DMS79 treated with DMSO at 0.1 percent for 48 hours (cell line): ENCODE data around the gene POLR1G.
"Not testable (repeated sequence)": the region's sequence is repeated elsewhere in the genome, so short reads cannot be mapped to it uniquely, and the experiment has no call there.

Experiments used
- DNase-seq: peaks from one replicate; lab custom pipeline; 2025; lab: John Stamatoyannopoulos, UW

Gene POLR1G

DNA sequence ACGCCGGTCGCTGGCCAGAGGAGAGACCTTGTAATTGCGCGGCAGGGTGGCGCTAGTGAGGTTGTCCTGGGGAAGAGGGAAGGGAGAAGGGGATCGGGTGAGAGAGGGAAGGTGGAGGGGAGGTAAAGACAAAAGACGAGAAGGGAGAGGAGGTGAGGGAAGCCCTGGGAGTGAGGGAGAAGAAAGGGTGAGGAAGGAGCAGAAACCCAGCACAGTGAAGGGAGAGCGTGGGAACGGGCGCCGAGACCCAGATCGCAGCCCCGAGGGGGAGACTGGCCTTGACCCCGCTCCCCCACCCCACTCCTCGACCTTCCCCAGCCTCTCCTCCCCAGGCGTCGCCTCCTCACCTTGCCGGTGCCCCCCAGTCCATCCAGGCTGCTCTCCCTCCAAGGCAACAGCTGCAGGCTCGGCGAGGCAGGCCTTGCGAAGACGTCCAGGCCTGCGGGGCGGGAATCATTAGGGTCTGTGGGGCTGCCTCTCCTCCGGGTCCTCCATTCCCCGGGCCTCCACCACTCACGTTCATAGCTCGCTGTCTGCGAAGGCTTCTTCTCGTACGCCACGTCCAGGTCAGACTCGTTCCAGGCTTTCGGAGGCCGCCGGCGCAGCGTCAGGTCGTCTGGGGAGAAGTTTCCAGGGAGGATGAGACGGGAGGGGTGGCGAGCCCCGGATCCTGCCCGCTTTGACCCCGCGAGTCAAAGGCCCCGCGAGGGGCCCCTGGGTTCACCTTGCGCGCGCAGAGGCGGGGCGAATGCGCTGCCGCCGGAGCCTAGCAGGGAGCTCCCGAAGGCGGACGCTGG, 10.4 kb upstream of the POLR1G start:
- no peak for DNase-seq

DNA sequence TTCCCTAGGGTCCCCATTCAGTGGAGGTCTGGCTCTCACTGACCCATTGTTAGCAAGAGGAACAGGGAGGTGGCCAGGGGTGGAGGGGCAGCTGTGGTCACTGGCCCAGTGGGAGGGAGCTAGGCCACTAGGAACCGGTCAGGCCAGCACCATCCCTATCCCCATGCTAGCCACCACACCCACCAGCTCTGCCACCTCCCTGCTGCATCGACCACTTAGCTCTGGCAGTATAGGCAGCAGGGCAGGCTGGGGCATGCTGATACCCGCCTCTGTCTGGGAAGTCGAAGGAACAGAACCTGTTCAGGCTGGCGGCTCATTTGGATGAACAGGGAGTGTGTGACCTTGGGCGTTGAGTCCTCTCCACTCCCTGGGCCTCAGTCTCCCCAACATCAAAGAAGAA, 6.3 kb upstream of the POLR1G start:
- peak; percentile 5 for DNase-seq

DNA sequence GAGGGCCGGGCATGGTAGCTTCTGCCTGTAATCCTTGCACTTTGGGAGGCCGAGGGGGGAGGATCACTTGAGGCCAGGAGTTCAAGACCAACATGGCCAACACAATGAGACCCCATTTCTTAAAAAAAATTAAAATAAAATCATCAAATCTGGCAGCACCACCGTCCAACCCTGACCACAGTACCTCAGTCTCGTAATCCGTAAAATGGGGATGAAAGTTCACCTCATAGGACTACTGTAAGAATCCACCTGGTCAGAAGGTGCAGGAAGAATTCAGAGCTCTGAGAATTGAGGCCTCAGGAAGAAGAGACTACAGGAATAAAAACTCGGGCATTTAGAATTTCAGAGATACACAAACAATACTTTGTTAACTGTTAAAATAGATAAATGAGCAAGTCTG, 4.6 kb upstream of the POLR1G start:
- no peak for DNase-seq

DNA sequence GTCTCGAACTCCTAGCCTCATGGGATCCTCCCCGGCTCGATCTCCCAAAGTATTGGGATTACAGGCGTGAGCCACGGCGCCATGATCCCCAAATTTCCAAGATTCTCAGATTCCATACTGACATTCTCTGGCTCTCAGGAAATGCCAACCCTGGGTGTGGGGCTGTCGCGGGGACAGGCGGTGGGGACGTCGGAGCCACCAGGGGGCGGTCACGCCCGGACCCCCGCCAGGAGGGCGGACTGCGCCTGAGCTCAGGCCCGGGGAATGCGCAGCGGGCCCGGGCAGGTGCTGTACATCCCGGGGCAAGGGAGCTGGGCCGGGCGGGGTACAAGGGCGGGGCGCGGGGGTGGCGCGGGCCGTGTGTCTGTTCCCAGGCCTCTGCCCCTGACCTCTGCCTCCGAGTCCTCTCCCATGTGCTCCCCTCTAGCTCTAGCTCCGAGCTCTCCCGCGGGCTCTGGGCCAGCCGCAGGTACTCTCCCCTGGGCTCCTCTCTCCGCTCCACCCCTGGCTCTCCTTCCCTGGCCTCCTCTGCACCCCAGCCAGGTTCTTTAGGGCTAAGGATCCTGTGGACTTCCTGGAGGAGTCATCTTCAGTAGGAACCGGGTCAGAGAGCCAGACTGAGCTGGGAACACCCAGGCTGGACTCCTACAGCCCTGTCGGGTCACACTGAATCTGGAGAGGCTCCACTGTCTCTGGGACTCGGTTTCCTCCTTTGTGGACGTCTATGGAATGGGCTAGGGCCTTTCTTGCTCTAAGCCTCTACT, 4.0 kb upstream of the POLR1G start:
- DNase-seq = no peak

DNA sequence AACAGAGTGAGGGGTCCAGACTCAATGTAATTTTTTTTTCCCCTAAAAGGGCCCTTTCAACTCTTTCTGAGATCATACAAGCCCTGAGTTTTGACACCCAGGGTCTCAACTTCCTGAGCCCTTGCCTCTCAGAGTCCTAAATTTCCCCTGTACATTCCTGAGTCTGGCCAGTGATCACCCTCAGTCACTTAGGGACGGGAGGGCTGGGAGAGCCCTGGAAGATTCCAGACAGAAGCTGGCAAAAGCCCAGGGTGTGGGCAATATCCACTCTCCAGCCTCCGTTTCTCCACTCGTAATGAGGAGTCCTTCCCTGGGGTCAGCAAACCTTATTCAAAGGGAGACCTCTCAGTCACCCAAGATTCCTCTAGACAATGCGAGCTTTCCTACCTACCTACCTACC, 3.2 kb upstream of the POLR1G start:
- no peak for DNase-seq

DNA sequence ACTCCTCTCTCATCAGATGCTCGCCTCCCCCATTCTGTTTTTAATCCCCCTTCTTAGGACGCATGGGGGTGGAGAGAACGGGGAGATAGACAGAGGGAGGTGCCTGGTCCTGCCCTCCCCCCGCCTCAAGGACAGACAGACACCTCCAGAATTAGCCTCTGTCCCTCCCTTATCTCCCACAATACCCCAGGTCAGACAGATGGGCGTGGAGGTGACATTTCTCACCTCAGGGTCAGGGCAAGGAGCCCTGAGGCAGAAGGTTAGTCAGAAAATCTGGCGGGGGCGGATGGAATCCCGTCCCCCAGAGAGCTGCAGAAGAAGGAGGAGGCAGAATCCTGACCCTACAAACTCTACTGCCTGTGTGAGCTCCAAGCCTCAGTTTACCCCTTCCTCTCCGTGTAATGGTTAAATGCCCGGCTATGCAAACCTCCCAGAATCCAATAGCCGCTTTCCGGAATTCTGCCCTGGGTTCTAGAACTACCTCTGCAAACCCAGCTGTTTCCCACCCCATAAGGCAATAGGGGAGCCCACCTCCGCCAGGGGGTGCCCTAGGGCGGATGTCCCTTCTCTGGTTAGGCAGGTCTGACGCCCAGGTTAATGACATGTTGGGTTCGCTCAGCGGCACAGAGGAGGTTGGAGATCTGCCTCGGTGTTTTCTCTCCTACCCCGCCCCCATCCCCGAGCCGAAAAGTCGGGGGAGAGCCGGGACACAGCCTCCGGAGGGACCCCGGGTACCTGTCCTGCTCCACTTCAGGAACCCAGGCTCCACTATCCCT, 2.5 kb upstream of the POLR1G start:
- DNase-seq = peak; percentile 37

DNA sequence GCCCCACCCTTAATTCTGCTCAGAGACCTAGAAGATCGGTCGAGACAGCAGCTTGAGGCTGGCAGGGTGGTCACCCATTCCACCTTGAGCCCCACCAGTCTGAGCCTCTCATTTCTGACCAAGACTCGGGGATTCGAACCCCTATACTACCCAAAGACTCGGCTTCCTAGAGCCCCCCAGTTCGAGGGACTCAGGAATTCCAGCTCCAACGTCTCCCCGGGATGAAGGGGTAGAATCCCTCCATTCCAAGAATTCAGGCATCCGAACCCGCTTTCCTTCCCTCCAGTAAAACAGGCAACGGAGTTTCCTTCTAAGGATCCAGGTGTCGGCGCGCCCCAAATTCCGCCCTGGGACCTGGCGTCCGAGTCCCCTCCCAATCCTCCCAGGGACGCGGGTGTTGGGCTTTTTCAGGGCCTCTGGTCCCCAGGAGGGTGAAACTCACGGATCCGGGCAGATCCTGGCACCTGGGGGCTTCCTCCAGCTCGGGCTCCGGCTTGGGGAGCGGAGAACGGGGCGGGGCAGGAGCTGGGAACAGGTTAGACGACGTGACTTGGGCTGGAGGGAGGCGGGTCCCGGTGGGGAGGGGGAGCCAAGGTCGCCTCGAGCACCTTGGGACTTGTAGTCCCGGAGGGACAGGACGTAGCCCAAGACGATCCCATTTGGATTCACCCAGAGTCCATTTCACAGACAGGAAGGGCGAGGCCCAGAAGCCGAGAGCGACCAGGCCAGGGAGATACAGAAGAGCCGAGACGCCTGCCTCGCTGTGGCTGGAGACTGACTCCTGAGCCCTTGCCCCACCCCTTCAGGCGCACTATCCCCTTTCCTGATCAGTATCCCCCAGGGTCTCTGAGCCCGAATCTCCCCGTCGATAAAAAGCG, 1.6 kb upstream of the POLR1G start, which contains the start of gene PPP1R13L:
PPP1R13L (minus strand) TSS at position 513 of the 878 bp plus-strand sequence. CDS start 6,751 bp downstream, outside the sequence.
- peak; percentile 79 for DNase-seq

DNA sequence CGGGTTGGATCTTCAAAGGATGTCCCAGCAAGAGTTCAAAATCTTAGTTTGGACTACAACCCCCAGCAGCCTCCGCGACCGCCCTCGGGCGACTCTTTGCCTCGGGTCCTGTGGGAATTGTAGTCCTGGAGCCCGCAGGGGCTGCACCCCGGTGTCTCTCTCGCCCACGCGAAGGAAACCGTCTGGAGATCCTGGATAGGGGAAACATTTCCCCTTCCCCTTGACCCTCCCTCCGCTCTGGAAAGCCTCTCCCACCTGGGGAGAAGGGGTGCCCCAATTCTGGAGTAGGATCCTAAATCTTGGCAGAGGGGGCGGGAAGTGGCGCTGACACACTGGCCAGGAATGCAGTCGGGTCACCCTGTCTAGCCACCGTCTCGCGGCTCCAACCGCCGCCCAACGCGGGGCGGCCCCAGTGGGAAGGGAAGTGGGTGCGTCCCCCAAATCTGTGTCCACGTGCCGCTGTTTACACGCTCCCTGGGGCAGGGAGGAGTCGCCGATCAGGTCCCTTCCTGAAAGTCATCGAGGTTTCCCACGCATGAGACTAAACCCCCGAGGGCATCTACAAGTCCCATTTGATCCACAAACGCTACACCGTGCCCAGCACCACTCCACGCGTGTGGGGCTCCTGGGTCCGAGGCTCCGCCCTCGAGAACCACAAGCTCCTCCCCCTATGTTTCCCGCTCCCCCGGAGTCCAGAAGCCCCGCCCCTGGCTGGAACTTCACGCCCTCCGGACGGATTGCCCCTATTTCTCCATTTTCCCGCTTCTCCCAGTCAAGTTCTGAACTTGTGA, 814 bp upstream of the POLR1G start:
- DNase-seq = peak; percentile 79

DNA sequence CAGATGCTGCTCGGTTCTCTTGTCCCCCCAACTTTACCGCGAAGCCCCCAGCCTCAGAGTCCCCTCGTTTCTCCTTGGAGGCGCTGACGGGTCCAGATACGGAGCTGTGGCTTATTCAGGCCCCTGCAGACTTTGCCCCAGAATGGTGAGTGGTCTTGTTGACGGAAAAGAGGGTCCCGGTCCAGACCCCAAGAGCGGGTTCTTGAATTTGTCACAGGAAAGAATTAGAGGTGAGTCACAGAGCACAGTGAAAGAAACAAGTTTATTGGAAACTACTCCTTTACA, 589 bp downstream of the POLR1G start:
- DNase-seq = no peak

DNA sequence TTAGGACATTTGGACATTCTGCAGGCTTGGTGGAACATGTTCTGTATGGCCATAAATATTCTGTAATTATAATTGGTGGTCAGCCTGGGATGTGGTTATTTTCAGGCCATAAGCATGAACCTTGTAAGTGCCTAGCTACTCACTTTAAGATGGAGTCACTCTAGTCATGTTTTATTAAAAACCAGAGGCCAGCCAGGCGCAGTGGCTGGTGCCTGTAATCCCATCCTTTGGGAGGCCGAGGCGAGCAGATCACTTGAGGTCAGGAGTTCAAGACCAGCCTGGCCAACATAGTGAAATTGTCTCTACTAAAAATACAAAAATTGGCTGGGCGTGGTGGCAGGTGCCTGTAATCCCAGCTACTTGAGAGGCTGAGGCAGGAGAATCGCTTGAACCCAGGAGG, 1.1 kb downstream of the POLR1G start:
- not testable (repeated sequence) for DNase-seq

DNA sequence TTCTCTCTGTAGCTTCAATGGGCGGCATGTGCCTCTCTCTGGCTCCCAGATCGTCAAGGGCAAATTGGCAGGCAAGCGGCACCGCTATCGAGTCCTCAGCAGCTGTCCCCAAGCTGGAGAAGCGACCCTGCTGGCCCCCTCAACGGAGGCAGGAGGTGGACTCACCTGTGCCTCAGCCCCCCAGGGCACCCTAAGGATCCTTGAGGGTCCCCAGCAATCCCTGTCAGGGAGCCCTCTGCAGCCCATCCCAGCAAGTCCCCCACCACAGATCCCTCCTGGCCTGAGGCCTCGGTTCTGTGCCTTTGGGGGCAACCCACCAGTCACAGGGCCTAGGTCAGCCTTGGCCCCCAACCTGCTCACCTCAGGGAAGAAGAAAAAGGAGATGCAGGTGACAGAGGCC, 1.7 kb downstream of the POLR1G start:
- DNase-seq = no peak

DNA sequence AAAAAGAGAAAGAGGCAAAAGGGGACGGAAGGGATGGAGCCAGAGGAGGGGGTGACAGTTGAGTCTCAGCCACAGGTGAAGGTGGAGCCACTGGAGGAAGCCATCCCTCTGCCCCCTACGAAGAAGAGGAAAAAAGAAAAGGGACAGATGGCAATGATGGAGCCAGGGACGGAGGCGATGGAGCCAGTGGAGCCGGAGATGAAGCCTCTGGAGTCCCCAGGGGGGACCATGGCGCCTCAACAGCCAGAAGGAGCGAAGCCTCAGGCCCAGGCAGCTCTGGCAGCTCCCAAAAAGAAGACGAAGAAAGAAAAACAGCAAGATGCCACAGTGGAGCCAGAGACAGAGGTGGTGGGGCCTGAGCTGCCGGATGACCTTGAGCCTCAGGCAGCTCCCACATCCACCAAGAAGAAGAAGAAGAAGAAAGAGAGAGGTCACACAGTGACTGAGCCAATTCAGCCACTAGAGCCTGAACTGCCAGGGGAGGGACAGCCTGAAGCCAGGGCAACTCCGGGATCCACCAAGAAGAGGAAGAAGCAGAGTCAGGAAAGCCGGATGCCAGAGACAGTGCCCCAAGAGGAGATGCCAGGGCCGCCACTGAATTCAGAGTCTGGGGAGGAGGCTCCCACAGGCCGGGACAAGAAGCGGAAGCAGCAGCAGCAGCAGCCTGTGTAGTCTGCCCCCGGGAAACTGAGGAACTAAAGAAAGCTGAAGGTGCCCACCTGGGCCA, 2.5 kb downstream of the POLR1G start:
- DNase-seq = no peak

DNA sequence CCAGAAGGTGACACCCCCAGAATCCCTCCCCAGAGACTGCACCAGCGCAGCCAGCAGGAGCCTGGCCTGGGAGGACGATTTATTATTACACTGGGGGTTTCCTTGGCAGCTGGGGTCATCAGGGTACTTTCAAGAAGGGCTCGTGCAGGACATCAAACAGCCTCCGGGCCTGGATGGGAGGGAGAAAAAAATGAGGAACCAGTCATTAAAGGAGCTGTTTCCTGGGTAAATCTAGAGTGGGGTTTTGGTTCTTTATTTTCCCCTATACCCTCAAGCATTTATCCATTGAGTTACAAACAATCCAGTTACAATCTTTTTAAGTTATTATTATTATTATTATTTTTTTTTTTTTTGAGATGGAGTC, 3.1 kb downstream of the POLR1G start:
- DNase-seq = no peak

DNA sequence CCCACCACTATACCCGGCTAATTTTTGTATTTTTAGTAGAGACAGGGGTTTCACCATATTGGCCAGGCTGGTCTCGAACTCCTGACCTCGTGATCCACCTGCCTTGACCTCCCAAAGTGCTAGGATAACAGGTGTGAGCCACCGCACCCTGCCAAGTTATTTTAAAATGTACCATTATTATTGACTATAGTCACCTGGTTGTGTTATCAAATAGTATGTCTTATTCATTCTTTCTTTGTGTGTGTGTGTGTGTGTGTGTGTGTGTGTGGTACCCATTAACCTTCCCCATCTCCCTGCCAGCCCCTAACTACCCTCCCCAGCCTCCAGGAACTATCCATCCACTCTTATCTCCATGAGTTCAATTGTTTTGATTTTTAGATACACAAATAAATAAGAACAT, 3.9 kb downstream of the POLR1G start:
- not testable (repeated sequence) for DNase-seq

DNA sequence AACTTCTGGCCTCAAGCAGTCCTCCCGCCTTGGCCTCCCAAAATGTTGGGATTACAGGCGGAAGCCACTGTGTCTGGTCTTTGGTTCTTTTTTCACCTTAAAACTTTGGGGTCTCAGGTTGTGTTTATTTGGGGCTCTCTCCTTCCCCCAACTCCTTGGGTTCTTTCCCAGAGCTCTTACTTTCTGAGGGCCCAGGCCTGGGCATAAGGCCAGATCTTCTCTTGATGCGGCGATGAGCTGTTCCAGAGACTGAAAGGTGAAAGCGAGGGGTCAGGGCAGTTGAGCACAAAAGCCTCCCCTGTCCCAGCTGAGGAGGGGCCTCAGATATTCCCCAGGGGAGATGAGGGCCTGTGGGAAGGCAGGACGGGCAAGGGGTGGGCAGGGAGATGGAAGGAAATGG, 7.1 kb downstream of the POLR1G start:
- DNase-seq = no peak

DNA sequence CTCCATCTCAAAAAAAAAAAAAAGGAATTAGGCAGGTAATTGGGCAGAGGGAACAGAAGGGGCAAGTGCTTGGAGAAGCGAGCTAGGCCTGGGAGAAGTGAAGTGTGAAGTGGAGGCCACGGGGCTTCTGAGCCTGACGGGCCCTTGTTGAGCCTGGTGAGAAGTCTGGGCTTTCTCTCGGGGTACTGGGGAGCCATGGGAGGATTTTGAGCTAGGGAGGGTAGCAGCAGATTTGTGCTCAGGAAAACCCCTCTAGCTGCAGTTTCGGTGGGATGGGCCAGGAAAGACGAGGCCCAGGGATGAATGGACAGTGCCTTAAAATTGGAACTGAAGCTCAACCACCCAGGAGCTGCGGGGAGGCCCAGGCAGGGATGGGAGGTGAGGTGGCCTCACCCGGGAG, 8.0 kb downstream of the POLR1G start:
- DNase-seq = no peak

DNA sequence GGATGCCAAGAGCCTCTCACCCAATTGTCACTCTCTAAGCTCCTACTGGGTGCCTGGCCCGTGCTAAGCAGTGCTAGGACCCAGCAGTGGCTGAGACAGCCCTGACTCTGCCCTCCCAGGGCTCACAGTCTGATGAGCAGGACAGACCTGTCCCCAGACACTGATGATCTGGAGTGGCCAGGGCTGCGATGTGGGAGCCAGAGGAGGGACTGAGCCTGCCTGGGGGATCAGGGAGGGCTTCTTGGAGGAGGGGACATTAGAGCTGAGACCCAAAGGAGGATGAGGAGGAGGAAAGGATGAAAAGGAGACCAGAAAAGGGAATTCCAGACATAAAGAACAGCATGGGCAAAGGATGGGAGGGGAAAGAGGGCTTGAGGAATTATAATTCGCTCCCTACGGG, 10.7 kb downstream of the POLR1G start:
- DNase-seq = no peak

DNA sequence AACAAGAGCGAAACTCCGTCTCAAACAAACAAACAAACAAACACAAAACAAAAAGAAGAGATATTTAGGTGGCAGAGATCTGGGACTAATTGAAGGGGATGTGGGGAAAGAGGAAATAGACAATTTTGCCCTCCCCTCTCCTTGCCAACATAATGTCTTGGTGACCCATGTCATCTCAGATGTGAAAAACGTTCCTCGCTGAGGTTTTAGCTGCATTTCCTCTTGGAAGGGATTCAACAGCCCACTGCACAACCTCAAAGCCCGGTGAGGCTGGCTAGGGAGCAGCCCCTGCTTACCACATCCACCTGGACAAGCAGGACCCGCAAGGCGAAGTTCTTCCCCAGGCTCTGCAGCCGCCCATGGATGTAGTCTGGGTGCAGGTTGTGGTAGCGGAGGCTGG, 12.4 kb downstream of the POLR1G start:
- no peak for DNase-seq

DNA sequence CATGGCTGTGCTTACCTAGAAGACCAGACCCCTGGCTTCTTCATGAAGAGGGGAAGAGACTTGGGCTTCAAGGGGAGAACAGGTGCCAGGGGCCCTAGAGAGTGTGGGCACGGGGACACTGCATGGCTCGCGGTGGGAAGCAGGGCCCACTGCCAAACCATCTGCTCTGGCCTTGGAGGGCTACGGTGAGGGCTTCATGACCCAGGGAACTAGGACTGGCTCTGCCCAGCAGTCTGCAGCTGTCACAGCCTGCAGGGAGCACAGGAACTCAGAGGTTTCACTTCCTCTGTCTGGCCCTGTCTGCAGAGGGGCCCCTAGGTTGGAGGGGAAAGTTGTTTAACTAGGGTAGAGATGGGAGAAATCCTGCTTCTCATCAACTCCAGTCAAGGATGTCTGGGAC, 13.0 kb downstream of the POLR1G start:
- no peak for DNase-seq

DNA sequence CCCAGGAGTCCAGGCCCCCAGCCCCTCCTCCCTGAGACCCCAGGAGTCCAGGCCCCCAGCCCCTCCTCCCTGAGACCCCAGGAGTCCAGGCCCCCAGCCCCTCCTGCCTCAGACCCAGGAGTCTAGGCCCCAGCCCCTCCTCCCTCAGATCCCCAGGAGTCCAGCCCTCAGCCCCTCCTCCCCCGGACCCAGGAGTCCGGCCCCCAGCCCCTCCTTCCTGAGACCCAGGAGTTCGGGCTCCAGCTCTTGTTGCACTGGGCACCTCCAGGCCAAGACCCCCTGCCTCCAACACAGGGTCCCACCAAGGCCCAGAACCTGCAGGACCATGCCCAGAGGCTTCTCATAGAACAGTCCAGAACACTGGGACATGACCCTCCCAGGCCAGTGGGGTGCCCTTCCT, 13.5 kb downstream of the POLR1G start:
- no peak for DNase-seq
